ENCODE measurements around the gene PSMB4. TPM values are rescaled to one million over a fixed set of nuclear protein-coding genes. Genes with fewer than 3 reads are reported as not detected.
"Not testable (repeated sequence)": the region's sequence is repeated elsewhere in the genome, so short reads cannot be mapped to it uniquely, and the experiment has no call there.

PSMB4 gene
- total RNA-seq, result 100 to 1,000 TPM; 297 to 301 TPM

DNA sequence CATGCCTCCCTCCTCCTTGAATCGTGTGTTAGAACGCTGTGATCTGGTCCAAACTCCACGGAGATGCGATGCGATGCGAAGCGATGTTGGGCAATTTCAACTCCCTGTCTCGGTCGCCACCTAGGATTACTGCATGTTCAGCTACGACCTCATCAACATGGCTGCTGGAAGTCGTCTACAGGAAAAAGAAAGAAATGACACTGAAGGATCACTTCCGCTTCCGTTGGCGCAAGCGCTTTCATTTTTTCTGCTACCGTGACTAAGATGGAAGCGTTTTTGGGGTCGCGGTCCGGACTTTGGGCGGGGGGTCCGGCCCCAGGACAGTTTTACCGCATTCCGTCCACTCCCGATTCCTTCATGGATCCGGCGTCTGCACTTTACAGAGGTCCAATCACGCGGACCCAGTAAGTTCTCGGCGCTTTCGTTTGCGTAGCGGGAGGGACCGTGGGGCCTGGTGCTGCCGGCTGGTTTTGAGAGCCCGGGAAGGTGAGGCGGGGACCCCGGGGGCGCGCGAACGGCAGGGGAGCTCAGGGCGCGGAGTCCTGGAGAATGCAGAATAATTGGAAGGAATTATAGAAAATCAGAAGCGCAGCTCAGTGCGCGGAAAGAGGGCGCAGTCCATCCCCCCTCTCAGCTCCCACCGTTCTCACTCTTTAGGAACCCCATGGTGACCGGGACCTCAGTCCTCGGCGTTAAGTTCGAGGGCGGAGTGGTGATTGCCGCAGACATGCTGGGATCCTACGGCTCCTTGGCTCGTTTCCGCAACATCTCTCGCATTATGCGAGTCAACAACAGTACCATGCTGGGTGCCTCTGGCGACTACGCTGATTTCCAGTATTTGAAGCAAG is at the start of gene PSMB4:
Gene PSMB4 (plus strand): TSS at position 250 of the 848 bp plus-strand sequence. CDS start 15 bp downstream, at position 265.
- Mint-ChIP-seq H3K9me3 (no peaks in the 10 kb centered on the region), H3K27ac (peak within 1 kb of the TSS; percentile 99), H3K27me3 (ENCODE audit: low read depth) (no peaks in the 10 kb centered on the region), H3K36me3 (ENCODE audit: insufficient read depth in 2 of 2) (peaks cover 13 to 30% of the 10 kb centered on the region in 2 donors), H3K4me3 (peak within 1 kb of the TSS; percentile 88 to 98), H3K4me1 (ENCODE audit: low read depth) (peaks cover 37% of the 10 kb centered on the region)
- ATAC-seq (replicated peaks in 1 of 2) (peak; percentile 94), DNase-seq (peak; percentile 79 to 85)

- DNase-seq; H3K27ac Mint-ChIP-seq; H3K36me3 Mint-ChIP-seq (ENCODE audit: insufficient read depth in 2 of 2); H3K4me3 Mint-ChIP-seq; H3K27me3 Mint-ChIP-seq (ENCODE audit: low read depth); ATAC-seq (replicated peaks in 1 of 2); H3K9me3 Mint-ChIP-seq: not testable (repeated sequence)
- peaks cover 31% of the 10 kb centered on the region for H3K4me1 Mint-ChIP-seq (ENCODE audit: low read depth)
Measured at GRCh38 chr1:151350323-151350722, 49.0 kb upstream of the PSMB4 start.

DNA sequence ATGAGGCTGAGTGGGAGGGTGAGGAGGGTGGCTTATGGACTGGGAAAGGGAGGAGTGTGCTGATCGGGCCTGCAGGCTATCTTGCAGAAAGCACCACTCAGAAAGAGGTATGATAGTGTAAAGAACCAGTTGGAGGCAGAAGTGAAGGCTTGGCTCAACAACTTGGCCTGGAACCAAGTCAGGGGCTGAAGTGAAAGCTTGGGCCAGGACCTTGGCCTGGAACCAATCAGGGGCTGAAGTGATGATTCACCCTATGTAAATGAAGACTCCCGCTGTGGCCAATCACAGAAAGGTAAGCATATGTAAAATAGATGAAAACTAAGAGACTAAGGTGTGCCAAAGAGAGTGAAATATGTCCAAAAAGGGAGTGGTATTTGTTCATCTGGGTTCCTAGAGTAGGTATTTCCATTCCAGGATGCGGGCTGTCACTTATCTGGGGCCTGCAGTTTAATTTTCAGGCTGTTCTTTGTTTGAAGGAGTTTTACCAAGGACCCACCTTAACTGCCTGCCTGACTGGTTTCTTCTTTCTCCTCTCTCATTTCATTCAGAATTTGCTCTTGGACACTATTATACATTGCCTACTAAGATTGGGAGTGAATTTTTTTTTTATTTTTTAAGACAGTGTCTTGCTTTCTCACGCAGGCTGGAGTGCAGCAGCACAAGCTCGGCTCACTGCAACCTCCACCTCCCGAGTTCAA is 47.2 kb upstream of the PSMB4 start:
- H3K4me1 Mint-ChIP-seq (ENCODE audit: low read depth), result peaks cover 13% of the 10 kb centered on the region

GRCh38 chr1:151356696-151357095 is 42.7 kb upstream of the PSMB4 start:
- no peak for ATAC-seq (replicated peaks in 1 of 2)
- Mint-ChIP-seq H3K27me3 (ENCODE audit: low read depth) (no peaks in the 10 kb centered on the region), H3K9me3 (peaks cover under 1% of the 10 kb centered on the region in 2 donors), H3K4me1 (ENCODE audit: low read depth) (no peaks in the 10 kb centered on the region), H3K36me3 (ENCODE audit: insufficient read depth in 2 of 2) (peaks cover under 1 to 2% of the 10 kb centered on the region in 2 donors), H3K27ac (no peak overlapping the region), H3K4me3 (no peak overlapping the region)
- DNase-seq, result no peak

More for the DNA sequence above, 47.2 kb upstream of the PSMB4 start:
- ATAC-seq (replicated peaks in 1 of 2) (no peak), DNase-seq (no peak)
- Mint-ChIP-seq H3K9me3 (peaks cover 0 to 2% of the 10 kb centered on the region in 2 donors), H3K36me3 (ENCODE audit: insufficient read depth in 2 of 2) (peaks cover 0 to 2% of the 10 kb centered on the region in 2 donors), H3K27ac (no peak overlapping the region), H3K27me3 (ENCODE audit: low read depth) (no peaks in the 10 kb centered on the region), H3K4me3 (no peak overlapping the region)

DNA sequence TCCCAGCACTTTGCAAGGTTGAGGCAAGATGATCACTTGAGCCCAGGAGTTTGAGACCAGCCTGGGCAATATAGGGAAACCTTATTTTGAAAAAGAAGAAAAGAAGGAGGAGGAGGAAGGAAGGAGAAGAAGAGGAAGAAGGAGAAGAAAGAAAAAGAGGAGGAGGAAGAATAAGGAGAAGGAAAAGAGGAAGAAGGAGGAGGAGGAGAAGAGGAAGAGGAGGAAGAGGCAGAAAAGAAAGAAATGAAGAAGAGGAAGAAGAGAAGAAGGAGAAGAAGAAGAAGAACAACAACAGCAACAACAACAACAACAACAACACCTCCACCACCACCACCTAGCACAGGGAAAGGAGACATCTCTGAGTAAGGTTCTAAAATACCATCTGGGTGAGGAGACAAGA is 37.5 kb upstream of the PSMB4 start:
- H3K27ac Mint-ChIP-seq, result no peak overlapping the region
- ATAC-seq (replicated peaks in 1 of 2) (no peak), DNase-seq (no peak)
- no peaks in the 10 kb centered on the region for H3K4me1 Mint-ChIP-seq (ENCODE audit: low read depth)
- no peak overlapping the region for H3K4me3 Mint-ChIP-seq
- H3K27me3 Mint-ChIP-seq (ENCODE audit: low read depth), result no peaks in the 10 kb centered on the region
- peaks cover 2 to 3% of the 10 kb centered on the region in 2 donors for H3K9me3 Mint-ChIP-seq
- H3K36me3 Mint-ChIP-seq (ENCODE audit: insufficient read depth in 2 of 2), result peaks cover 4 to 6% of the 10 kb centered on the region in 2 donors

DNA sequence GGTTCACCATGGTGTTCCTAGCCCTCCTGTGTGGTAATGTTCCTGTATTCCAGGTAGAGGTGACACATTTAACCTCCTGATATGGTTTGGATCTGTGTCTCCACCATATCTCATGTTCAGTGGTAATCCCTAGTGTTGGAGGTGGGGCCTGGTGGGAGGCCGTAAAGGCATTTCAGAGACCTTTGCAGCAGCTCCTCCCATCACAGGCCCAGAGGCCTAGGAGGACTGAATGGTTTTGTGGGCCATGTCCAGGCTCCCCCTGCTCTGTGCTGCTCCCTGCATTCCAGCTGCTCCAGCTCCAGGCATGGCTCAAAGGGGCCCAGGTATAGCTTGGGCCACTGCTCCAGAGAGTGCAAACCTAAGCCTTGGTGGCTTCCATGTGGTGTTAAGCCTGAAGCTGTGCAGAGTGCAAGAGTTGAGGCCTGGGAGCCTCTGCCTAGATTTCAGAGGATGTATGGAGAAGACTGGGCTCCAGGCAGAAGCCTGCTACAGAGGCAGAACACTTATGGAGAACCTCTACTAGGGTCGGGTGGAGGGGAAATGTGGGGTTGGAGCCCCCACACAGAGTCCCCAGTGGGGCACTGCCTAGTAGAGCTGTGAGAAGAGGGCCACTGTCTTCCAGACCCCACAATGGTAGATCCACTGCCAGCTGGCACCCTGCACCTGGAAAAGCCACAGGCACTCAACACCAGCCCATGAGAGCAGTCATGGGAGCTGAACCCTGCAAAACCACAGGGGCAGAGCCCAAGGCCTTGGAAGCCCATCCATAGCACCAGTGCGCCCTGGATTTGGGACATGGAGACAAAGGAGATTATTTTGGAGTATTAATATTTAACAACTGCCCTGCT is 36.8 kb upstream of the PSMB4 start:
- no peaks in the 10 kb centered on the region for H3K4me1 Mint-ChIP-seq (ENCODE audit: low read depth)

DNA sequence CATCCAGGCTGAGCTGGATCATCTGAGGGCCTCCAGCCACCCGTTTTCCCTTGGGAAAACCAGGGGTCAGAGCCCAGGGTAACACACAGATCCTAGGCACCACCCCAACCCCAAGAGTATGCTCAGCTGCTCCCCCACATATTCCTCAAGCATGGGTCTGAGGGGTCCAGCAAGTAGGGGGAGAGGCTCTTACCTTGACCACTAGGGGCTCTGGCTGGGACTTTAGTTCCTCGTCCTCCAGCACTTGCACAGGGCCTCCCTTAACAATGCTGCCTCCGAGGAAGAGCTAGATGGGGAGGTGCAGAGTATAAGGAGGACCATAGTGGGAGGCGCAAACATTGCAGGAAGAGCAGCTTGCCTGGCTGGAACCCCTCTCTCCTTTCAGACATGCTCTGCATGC is 34.4 kb upstream of the PSMB4 start:
- no peaks in the 10 kb centered on the region for H3K4me1 Mint-ChIP-seq (ENCODE audit: low read depth)
- ATAC-seq (replicated peaks in 1 of 2) (no peak), DNase-seq (no peak)
- H3K9me3 Mint-ChIP-seq, result peaks cover 2 to 3% of the 10 kb centered on the region in 2 donors
- H3K4me3 Mint-ChIP-seq, result no peak overlapping the region
- no peaks in the 10 kb centered on the region for H3K27me3 Mint-ChIP-seq (ENCODE audit: low read depth)
- no peak overlapping the region for H3K27ac Mint-ChIP-seq
- H3K36me3 Mint-ChIP-seq (ENCODE audit: insufficient read depth in 2 of 2), result peaks cover 4 to 6% of the 10 kb centered on the region in 2 donors

More for the DNA sequence above, 36.8 kb upstream of the PSMB4 start:
- H3K36me3 Mint-ChIP-seq (ENCODE audit: insufficient read depth in 2 of 2), result peaks cover 4 to 6% of the 10 kb centered on the region in 2 donors
- no peak for ATAC-seq (replicated peaks in 1 of 2)
- H3K27me3 Mint-ChIP-seq (ENCODE audit: low read depth), result no peaks in the 10 kb centered on the region
- no peak for DNase-seq
- peaks cover 2 to 3% of the 10 kb centered on the region in 2 donors for H3K9me3 Mint-ChIP-seq
- no peak overlapping the region for H3K27ac Mint-ChIP-seq
- no peak overlapping the region for H3K4me3 Mint-ChIP-seq

DNA sequence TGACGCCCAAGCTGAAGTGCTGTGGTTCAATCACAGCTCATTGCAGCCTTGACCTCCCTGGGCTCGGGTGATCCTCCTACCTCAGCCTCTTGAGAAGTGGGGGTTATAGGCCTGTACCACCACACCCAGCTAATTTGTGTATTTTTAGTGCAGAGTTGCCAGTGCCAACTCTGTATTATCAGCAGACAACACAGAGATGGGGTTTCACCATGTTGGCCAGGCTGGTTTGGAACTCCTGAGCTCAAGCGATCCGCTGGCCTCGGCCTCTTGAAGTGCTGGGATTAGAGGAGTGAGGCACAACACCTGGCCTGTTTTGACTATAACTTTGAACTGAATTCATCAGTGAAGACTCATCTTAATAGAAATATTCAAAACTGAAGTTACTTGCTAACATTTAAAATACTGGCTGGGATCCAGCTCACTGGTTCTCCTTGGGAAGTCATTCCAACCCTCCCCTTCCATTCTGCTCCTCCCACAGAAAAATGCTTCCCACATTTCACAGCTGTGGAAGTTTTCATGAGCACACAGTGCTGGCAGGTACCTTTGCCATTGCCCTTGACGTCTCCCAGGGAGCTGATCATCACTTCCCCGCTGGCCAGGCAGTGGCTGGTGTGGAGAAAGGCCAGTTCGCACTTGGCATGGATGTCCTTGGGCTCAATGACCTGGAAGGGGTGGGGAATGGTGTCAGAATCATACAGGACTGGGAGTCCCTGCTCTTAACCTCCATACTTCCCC is 31.5 kb upstream of the PSMB4 start:
- DNase-seq, result no peak
- H3K4me3 Mint-ChIP-seq, result no peak overlapping the region
- peaks cover 0 to 2% of the 10 kb centered on the region in 2 donors for H3K36me3 Mint-ChIP-seq (ENCODE audit: insufficient read depth in 2 of 2)
- no peaks in the 10 kb centered on the region for H3K27me3 Mint-ChIP-seq (ENCODE audit: low read depth)
- H3K27ac Mint-ChIP-seq, result no peak overlapping the region
- no peak for ATAC-seq (replicated peaks in 1 of 2)
- H3K4me1 Mint-ChIP-seq (ENCODE audit: low read depth), result no peaks in the 10 kb centered on the region
- H3K9me3 Mint-ChIP-seq, result no peaks in the 10 kb centered on the region

DNA sequence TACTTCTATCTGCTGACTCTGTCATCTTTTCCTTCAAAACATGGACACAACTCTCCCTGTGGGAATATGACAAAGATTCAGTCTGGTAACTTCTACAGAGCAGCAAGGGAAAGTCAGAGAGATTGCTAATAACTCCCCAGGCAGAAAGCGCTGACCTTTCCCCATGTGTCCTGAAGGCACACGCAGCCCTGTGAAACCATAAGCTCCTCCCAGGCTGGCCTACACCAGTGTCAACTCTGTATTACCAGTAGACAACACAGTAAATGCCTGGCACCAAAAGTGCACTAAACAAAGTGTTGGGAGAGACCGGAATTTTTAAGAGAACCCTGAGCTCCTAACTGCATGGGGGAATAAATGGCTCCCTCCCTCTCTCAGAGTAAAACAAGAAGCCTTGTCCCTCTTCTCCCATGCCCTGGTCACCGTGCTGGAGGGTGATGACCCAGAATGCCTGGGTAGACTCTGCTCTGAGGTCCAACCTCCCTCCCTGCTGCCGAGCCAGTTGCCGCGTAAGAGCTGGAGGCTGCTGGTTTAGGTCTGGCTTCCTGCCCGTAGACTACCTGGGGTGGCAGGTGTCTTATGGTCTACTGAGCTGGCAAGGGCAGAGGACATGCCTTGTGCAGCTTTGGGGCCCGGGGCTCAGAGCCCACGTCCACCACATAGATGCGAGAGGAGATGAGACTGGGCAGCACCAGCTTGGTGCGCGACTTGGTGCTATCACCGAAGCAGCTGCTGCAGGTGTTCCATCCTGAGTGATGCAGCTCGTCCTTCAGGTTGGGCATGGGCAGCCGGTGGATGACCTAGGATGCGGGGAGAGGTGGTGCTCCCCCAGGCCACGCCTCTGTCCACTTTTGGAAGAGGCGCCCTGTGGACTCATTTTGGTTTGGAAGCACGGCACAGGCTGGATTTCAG is 30.7 kb upstream of the PSMB4 start:
- no peak for DNase-seq
- no peaks in the 10 kb centered on the region for H3K4me1 Mint-ChIP-seq (ENCODE audit: low read depth)
- H3K27ac Mint-ChIP-seq, result no peak overlapping the region
- no peaks in the 10 kb centered on the region for H3K36me3 Mint-ChIP-seq (ENCODE audit: insufficient read depth in 2 of 2)
- no peaks in the 10 kb centered on the region for H3K27me3 Mint-ChIP-seq (ENCODE audit: low read depth)
- no peaks in the 10 kb centered on the region for H3K9me3 Mint-ChIP-seq
- no peak for ATAC-seq (replicated peaks in 1 of 2)
- H3K4me3 Mint-ChIP-seq, result no peak overlapping the region

GRCh38 chr1:151369302-151369610 is 30.1 kb upstream of the PSMB4 start:
- no peak overlapping the region for H3K27ac Mint-ChIP-seq
- no peaks in the 10 kb centered on the region for H3K4me1 Mint-ChIP-seq (ENCODE audit: low read depth)
- H3K9me3 Mint-ChIP-seq, result no peaks in the 10 kb centered on the region
- no peak overlapping the region for H3K4me3 Mint-ChIP-seq
- no peak for DNase-seq
- no peaks in the 10 kb centered on the region for H3K27me3 Mint-ChIP-seq (ENCODE audit: low read depth)
- no peaks in the 10 kb centered on the region for H3K36me3 Mint-ChIP-seq (ENCODE audit: insufficient read depth in 2 of 2)
- no peak for ATAC-seq (replicated peaks in 1 of 2)

GRCh38 chr1:151369621-151370048 is 29.7 kb upstream of the PSMB4 start:
- Mint-ChIP-seq H3K9me3 (no peaks in the 10 kb centered on the region), H3K36me3 (ENCODE audit: insufficient read depth in 2 of 2) (no peaks in the 10 kb centered on the region), H3K27me3 (ENCODE audit: low read depth) (no peaks in the 10 kb centered on the region), H3K4me3 (no peak overlapping the region), H3K4me1 (ENCODE audit: low read depth) (no peaks in the 10 kb centered on the region), H3K27ac (no peak overlapping the region)
- no peak for DNase-seq
- no peak for ATAC-seq (replicated peaks in 1 of 2)
